ENCODE data around the gene TEKT2. TPM values are rescaled to one million over a fixed set of nuclear protein-coding genes. Genes with fewer than 3 reads are reported as not detected.

Gene TEKT2
- total RNA-seq, 4 donors from 2014 or later = 0.83 TPM; not detected in 3

DNA sequence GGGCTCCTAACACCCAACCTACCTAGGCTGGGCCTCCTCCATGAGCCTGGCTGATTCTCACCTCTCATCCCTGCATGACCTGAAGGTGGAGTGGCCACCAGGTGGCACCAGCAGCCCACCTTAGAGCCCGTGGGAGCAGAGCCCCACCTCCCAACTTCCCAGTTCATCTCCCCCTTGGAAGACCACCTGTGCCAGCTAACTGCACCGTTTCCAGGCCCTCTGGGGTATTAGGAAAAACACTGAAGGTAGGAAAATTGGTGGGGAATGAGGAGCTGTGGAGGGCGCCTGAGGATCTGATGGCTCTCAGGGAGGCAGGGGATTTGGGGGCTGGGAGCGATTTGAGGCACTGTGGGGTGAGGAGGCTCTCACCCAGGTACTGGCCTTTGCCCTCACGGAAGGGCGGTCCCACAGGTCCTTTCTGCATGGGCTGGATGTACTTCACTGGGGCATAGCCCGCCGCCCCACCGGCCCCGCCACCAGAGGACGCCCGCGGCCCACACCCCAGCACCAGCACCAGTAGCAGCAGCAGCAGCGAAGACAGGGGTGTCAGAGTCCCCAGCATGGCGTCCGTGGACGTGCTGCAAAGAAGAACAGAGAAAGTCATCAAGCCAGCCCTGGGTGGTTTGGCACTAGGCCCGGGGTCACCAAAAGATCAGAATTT is 15.9 kb downstream of the TEKT2 start:
- Histone ChIP-seq H3K9me3 (no peaks in the 10 kb centered on the region), H3K27me3 (no peaks in the 10 kb centered on the region), H3K4me3 (peak overlapping the region in 1 of 4 donors; percentile 7), H3K36me3 (peaks cover 0 to 28% (median 14%) of the 10 kb centered on the region in 4 donors), H3K27ac (replicated peaks in 1 of 4) (peak overlapping the region in 1 of 4 donors; percentile 22), H3K4me1 (peaks cover 4 to 30% (median 19%) of the 10 kb centered on the region in 4 donors)
- TF ChIP-seq POLR2A (IDR thresholded peaks at IDR 0.05; ENCODE audit: low read depth) (no peak), POLR2AphosphoS5 (IDR thresholded peaks at IDR 0.05) (peak in 1 of 2 donors; percentile 50)
- TF ChIP-seq, protein P1, sequence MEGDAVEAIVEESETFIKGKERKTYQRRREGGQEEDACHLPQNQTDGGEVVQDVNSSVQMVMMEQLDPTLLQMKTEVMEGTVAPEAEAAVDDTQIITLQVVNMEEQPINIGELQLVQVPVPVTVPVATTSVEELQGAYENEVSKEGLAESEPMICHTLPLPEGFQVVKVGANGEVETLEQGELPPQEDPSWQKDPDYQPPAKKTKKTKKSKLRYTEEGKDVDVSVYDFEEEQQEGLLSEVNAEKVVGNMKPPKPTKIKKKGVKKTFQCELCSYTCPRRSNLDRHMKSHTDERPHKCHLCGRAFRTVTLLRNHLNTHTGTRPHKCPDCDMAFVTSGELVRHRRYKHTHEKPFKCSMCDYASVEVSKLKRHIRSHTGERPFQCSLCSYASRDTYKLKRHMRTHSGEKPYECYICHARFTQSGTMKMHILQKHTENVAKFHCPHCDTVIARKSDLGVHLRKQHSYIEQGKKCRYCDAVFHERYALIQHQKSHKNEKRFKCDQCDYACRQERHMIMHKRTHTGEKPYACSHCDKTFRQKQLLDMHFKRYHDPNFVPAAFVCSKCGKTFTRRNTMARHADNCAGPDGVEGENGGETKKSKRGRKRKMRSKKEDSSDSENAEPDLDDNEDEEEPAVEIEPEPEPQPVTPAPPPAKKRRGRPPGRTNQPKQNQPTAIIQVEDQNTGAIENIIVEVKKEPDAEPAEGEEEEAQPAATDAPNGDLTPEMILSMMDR (IDR thresholded peaks at IDR 0.05) = peak; percentile 70 to 89 (median 83)
- DNase-seq (ENCODE audit: extremely low spot score) = no peak
- 34% methylated on average over 15 of the region's 18 CpGs for WGBS
- intact Hi-C loops (cut with DNase I) = loop anchor here (2.0 to 5.0 kb wide), 4 partner anchors 35 to 321 kb away; no protein-coding TSS in a partner anchor

- WGBS = 59% methylated on average over 6 of the region's 6 CpGs
- Histone ChIP-seq H3K36me3 (peaks cover 0 to 22% (median 11%) of the 10 kb centered on the region in 4 donors), H3K4me1 (peaks cover 4 to 26% (median 15%) of the 10 kb centered on the region in 4 donors), H3K4me3 (no peak overlapping the region), H3K27ac (replicated peaks in 1 of 4) (no peak overlapping the region), H3K27me3 (no peaks in the 10 kb centered on the region), H3K9me3 (no peaks in the 10 kb centered on the region)
- DNase-seq (ENCODE audit: extremely low spot score) = no peak
- TF ChIP-seq, protein P1 (IDR thresholded peaks at IDR 0.05) = no peak
- TF ChIP-seq EP300 (IDR thresholded peaks at IDR 0.05) = no peak
- TF ChIP-seq POLR2AphosphoS5 (IDR thresholded peaks at IDR 0.05) = no peak
- no peak for TF ChIP-seq POLR2A (IDR thresholded peaks at IDR 0.05; ENCODE audit: low read depth)
- intact Hi-C loops (cut with DNase I) = no loop called here
These were observed 16.5 kb downstream of the TEKT2 start for GRCh38 chr1:36100376-36100775.

GRCh38 chr1:36101546-36101945 is 17.7 kb downstream of the TEKT2 start:
- intact Hi-C loops (cut with DNase I) = no loop called here
- TF ChIP-seq POLR2A (IDR thresholded peaks at IDR 0.05; ENCODE audit: low read depth) = no peak
- TF ChIP-seq, protein P1 (IDR thresholded peaks at IDR 0.05) = no peak
- no peak for TF ChIP-seq POLR2AphosphoS5 (IDR thresholded peaks at IDR 0.05)
- no peak for TF ChIP-seq EP300 (IDR thresholded peaks at IDR 0.05)
- Histone ChIP-seq H3K4me1 (peaks cover 4 to 19% (median 8%) of the 10 kb centered on the region in 4 donors), H3K36me3 (peaks cover 0 to 11% (median 2%) of the 10 kb centered on the region in 4 donors), H3K27ac (replicated peaks in 1 of 4) (no peak overlapping the region), H3K9me3 (no peaks in the 10 kb centered on the region), H3K4me3 (no peak overlapping the region), H3K27me3 (no peaks in the 10 kb centered on the region)
- WGBS = 98% methylated on average over 5 of the region's 5 CpGs
- no peak for DNase-seq (ENCODE audit: extremely low spot score)

GRCh38 chr1:36106269-36106668 is 22.4 kb downstream of the TEKT2 start:
- Histone ChIP-seq H3K27me3 (no peaks in the 10 kb centered on the region), H3K4me1 (no peaks in the 10 kb centered on the region), H3K9me3 (no peaks in the 10 kb centered on the region), H3K27ac (replicated peaks in 1 of 4) (no peak overlapping the region), H3K4me3 (no peak overlapping the region), H3K36me3 (no peaks in the 10 kb centered on the region)
- no peak for DNase-seq (ENCODE audit: extremely low spot score)
- 44% methylated on average over 5 of the region's 5 CpGs for WGBS
- TF ChIP-seq POLR2A (IDR thresholded peaks at IDR 0.05; ENCODE audit: low read depth) (no peak), POLR2AphosphoS5 (IDR thresholded peaks at IDR 0.05) (no peak), EP300 (IDR thresholded peaks at IDR 0.05) (no peak)
- TF ChIP-seq, protein P1 (IDR thresholded peaks at IDR 0.05) = no peak
- intact Hi-C loops (cut with DNase I) = no loop called here

All from esophagus muscularis mucosa (tissue), 4 donors.